ENCODE measurements around the gene VSTM2B. TPM values are rescaled to one million over a fixed set of nuclear protein-coding genes. Genes with fewer than 3 reads are reported as not detected.

VSTM2B gene
- total RNA-seq, 1 experiment from 2014 or later = not detected

GRCh38 chr19:29576761-29577648 lies 51.2 kb downstream of the VSTM2B start:
- no peak overlapping the region for H3K27ac ChIP-seq (ENCODE audit: low read depth, low read length, poor library complexity, severe bottlenecking)
- ChIA-PET CTCF (no interaction called here), POLR2A (ENCODE audit: low non-redundant PET) (interaction anchor here (0.7 kb wide), 1 partner anchor 26 kb away, joined by 4 read pairs; no protein-coding TSS in a partner anchor)
- H3K9me3 ChIP-seq (ENCODE audit: low read depth, low read length, poor library complexity, severe bottlenecking) = no peaks in the 10 kb centered on the region
- intact Hi-C loops (cut with micrococcal nuclease; ENCODE audit: unreplicated experiment) = no loop called here
- H3K27me3 ChIP-seq (replicated peaks; ENCODE audit: insufficient read depth, low read depth, low read length, poor library complexity) = peaks cover 62% of the 10 kb centered on the region
- H3K36me3 ChIP-seq (ENCODE audit: insufficient read depth, low read length, poor library complexity, severe bottlenecking) = no peaks in the 10 kb centered on the region
- no peak for DNase-seq (ENCODE audit: low spot score)
- BruUV-seq (replicated peaks) = no TSS peak
- no peak overlapping the region for H3K4me3 ChIP-seq (ENCODE audit: low read depth, low read length, poor library complexity, severe bottlenecking)
- TF ChIP-seq CTCF (conservative IDR thresholded peaks at IDR 0.05; ENCODE audit: low read depth, low read length) (no peak), EZH2 (IDR thresholded peaks at IDR 0.05; ENCODE audit: borderline replicate concordance, low read depth, low read length, poor library complexity, severe bottlenecking) (peak; percentile 47)
- H3K4me1 ChIP-seq (ENCODE audit: insufficient read depth, low read length, poor library complexity, severe bottlenecking) = no peaks in the 10 kb centered on the region

DNA sequence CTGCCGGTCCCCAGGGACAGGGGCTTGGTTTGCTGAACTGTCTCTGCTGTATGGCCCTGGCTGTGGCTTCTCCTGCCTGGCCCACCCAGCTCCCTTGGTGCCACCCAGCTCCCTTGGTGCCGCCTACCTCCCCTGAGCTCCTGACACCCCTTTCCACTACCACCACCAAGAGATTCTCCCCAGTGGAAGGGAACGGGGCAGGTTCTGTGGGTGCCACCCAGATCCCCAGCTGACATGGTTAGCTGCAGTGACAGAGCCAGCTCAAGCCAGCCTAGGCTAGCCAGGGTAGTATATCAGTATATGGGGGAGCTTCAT lies 51.8 kb downstream of the VSTM2B start:
- Histone ChIP-seq H3K27ac (ENCODE audit: low read depth, low read length, poor library complexity, severe bottlenecking) (no peak overlapping the region), H3K27me3 (replicated peaks; ENCODE audit: insufficient read depth, low read depth, low read length, poor library complexity) (peaks cover 62% of the 10 kb centered on the region), H3K4me3 (ENCODE audit: low read depth, low read length, poor library complexity, severe bottlenecking) (no peak overlapping the region), H3K9me3 (ENCODE audit: low read depth, low read length, poor library complexity, severe bottlenecking) (no peaks in the 10 kb centered on the region), H3K36me3 (ENCODE audit: insufficient read depth, low read length, poor library complexity, severe bottlenecking) (no peaks in the 10 kb centered on the region), H3K4me1 (ENCODE audit: insufficient read depth, low read length, poor library complexity, severe bottlenecking) (no peaks in the 10 kb centered on the region)
- no peak for DNase-seq (ENCODE audit: low spot score)
- CTCF ChIA-PET = no interaction called here
- intact Hi-C loops (cut with micrococcal nuclease; ENCODE audit: unreplicated experiment) = no loop called here
- TF ChIP-seq CTCF (conservative IDR thresholded peaks at IDR 0.05; ENCODE audit: low read depth, low read length) (no peak), EZH2 (IDR thresholded peaks at IDR 0.05; ENCODE audit: borderline replicate concordance, low read depth, low read length, poor library complexity, severe bottlenecking) (no peak)
- POLR2A ChIA-PET (ENCODE audit: low non-redundant PET) = no interaction called here
- no TSS peak for BruUV-seq (replicated peaks)

GRCh38 chr19:29578349-29578748 lies 52.6 kb downstream of the VSTM2B start:
- no peak overlapping the region for H3K27ac ChIP-seq (ENCODE audit: low read depth, low read length, poor library complexity, severe bottlenecking)
- POLR2A ChIA-PET (ENCODE audit: low non-redundant PET) = interaction anchor here (1.0 kb wide), 1 partner anchor 196 kb away, joined by 3 read pairs; no protein-coding TSS in a partner anchor
- TF ChIP-seq CTCF (conservative IDR thresholded peaks at IDR 0.05; ENCODE audit: low read depth, low read length) (no peak), EZH2 (IDR thresholded peaks at IDR 0.05; ENCODE audit: borderline replicate concordance, low read depth, low read length, poor library complexity, severe bottlenecking) (no peak)
- H3K27me3 ChIP-seq (replicated peaks; ENCODE audit: insufficient read depth, low read depth, low read length, poor library complexity) = peaks cover 57% of the 10 kb centered on the region
- intact Hi-C loops (cut with micrococcal nuclease; ENCODE audit: unreplicated experiment) = no loop called here
- H3K4me1 ChIP-seq (ENCODE audit: insufficient read depth, low read length, poor library complexity, severe bottlenecking) = no peaks in the 10 kb centered on the region
- no peaks in the 10 kb centered on the region for H3K36me3 ChIP-seq (ENCODE audit: insufficient read depth, low read length, poor library complexity, severe bottlenecking)
- BruUV-seq (replicated peaks) = no TSS peak
- DNase-seq (ENCODE audit: low spot score) = no peak
- CTCF ChIA-PET = no interaction called here
- no peak overlapping the region for H3K4me3 ChIP-seq (ENCODE audit: low read depth, low read length, poor library complexity, severe bottlenecking)
- no peaks in the 10 kb centered on the region for H3K9me3 ChIP-seq (ENCODE audit: low read depth, low read length, poor library complexity, severe bottlenecking)
